22Rv1 (cell line): ENCODE data around the gene STAT5B.

Experiments
- CTCF ChIP-seq: fragments of 450-650 bp; IDR thresholded peaks from 2 replicates; pipeline ENCODE4 v1.5.1; 2017; ENCODE audit warnings: mild to moderate bottlenecking
- ZFX ChIP-seq: fragments of 450-650 bp; IDR thresholded peaks from 2 replicates; pipeline ENCODE4 v1.6.1; 2017; ENCODE audit warnings: antibody characterized with exemption, borderline replicate concordance

GRCh38 chr17:42271779-42272035 is 4.5 kb downstream of the STAT5B start:
- TF ChIP-seq CTCF (no peak), ZFX (no peak)
